Esophagus muscularis mucosa (tissue), 4 donors: ENCODE results near the gene KCNJ15.

Source experiments
- EP300 ChIP-seq: sonication (generic); formaldehyde crosslinking; IDR thresholded peaks from one replicate; pipeline ENCODE4 v1.6.1; 2017; ENCODE audit warnings: antibody characterized with exemption
- POLR2A ChIP-seq: fragments of 450-650 bp; IDR thresholded peaks from one replicate; pipeline ENCODE4 v1.6.1; 2017; ENCODE audit warnings: antibody characterized with exemption, moderate library complexity, mild to moderate bottlenecking, low read depth
- POLR2AphosphoS5 ChIP-seq, 2 donors: sonication (generic); formaldehyde crosslinking; IDR thresholded peaks; one replicate each; pipeline ENCODE4 v1.6.1; 2017; ENCODE audit warnings: antibody characterized with exemption in 2 of 2
- TF ChIP-seq, protein P1 (sequence below), 3 experiments: fragments of 200-600 bp in 2 of 3; fragments of 450-650 bp in 1 of 3; sonication (generic) in 2 of 3; IDR thresholded peaks; one replicate each; pipeline ENCODE4 v1.5.1; 2017 to 2019; ENCODE audit warnings: antibody characterized with exemption in 3 of 3, mild to moderate bottlenecking in 2 of 3, moderate library complexity in 1 of 3

DNA sequence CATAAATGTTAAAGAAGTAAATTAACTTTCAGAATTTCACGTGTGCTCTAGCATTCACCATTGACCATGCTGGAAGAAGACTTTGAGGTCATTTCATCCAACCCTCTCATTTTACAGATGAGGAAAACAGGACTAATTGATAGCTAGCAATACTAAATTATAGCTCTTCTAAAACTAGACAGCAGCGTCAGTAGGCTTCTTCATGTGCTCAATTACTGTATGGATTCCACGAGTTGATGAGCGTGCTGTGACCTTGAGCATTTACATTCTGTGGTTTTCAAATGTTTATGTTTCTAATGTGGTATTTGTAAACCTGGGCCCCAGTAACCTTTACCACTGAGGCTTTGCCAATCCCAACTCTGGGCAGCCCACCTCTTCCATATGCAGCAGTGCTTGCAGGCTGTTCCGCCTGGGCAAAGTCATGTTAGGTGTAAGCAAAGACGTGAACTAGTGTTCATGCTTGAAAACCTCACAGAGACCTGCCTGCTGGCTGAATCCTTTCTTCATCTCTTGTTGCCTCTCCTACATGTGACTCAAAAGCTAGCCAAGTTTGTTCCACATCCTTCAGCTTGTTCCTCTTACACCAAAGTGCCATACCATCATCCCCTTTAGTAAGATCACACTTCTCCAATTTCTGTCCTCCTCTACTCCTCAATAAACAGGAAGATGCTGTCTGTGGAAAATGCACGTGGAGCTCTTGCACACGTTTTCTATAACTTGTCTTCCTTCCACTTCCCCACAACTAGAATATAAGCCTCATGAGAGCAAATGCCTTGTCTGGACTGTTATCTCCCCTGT, 17.2 kb downstream of the KCNJ15 start:
- TF ChIP-seq, protein P1, sequence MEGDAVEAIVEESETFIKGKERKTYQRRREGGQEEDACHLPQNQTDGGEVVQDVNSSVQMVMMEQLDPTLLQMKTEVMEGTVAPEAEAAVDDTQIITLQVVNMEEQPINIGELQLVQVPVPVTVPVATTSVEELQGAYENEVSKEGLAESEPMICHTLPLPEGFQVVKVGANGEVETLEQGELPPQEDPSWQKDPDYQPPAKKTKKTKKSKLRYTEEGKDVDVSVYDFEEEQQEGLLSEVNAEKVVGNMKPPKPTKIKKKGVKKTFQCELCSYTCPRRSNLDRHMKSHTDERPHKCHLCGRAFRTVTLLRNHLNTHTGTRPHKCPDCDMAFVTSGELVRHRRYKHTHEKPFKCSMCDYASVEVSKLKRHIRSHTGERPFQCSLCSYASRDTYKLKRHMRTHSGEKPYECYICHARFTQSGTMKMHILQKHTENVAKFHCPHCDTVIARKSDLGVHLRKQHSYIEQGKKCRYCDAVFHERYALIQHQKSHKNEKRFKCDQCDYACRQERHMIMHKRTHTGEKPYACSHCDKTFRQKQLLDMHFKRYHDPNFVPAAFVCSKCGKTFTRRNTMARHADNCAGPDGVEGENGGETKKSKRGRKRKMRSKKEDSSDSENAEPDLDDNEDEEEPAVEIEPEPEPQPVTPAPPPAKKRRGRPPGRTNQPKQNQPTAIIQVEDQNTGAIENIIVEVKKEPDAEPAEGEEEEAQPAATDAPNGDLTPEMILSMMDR (IDR thresholded peaks at IDR 0.05) = no peak
- TF ChIP-seq EP300 = no peak
- TF ChIP-seq POLR2A = no peak
- TF ChIP-seq POLR2AphosphoS5 (IDR thresholded peaks at IDR 0.05) = no peak
